ENCODE measurements around the gene KLHL2.
"Not testable (repeated sequence)": the region's sequence is repeated elsewhere in the genome, so short reads cannot be mapped to it uniquely, and the experiment has no call there.

The KLHL2 gene

GRCh38 chr4:165207431-165208220 lies at the start of gene KLHL2:
Gene KLHL2, plus strand, starts transcription at chr4:165207561. Its CDS starts 316 bp downstream, at chr4:165207877.
- no peak for FAIRE-seq

- FAIRE-seq: no peak
These were observed 48.6 kb upstream of the KLHL2 start for GRCh38 chr4:165158762-165159161.

GRCh38 chr4:165164257-165164656 lies 43.1 kb upstream of the KLHL2 start:
- no peak for FAIRE-seq

- not testable (repeated sequence) for FAIRE-seq
These were observed 40.5 kb upstream of the KLHL2 start for GRCh38 chr4:165166872-165167271.

GRCh38 chr4:165167650-165168049 lies 39.7 kb upstream of the KLHL2 start:
- FAIRE-seq: no peak

GRCh38 chr4:165170819-165171218 lies 36.5 kb upstream of the KLHL2 start:
- FAIRE-seq: no peak

GRCh38 chr4:165175470-165175869 lies 31.9 kb upstream of the KLHL2 start:
- not testable (repeated sequence) for FAIRE-seq

GRCh38 chr4:165175879-165176278 lies 31.5 kb upstream of the KLHL2 start:
- no peak for FAIRE-seq

GRCh38 chr4:165177725-165178666 lies 29.4 kb upstream of the KLHL2 start:
- no peak for FAIRE-seq

GRCh38 chr4:165184220-165184619 lies 23.1 kb upstream of the KLHL2 start:
- no peak for FAIRE-seq

GRCh38 chr4:165184998-165185397 lies 22.4 kb upstream of the KLHL2 start:
- FAIRE-seq: not testable (repeated sequence)

- no peak for FAIRE-seq
These were observed 21.9 kb upstream of the KLHL2 start for GRCh38 chr4:165185448-165185847.

- FAIRE-seq: no peak
These were observed 16.6 kb upstream of the KLHL2 start for GRCh38 chr4:165190591-165191347.

GRCh38 chr4:165191348-165191656 lies 16.1 kb upstream of the KLHL2 start:
- no peak for FAIRE-seq

GRCh38 chr4:165191814-165192499 lies 15.4 kb upstream of the KLHL2 start:
- FAIRE-seq: no peak

GRCh38 chr4:165192500-165192898 lies 14.9 kb upstream of the KLHL2 start:
- no peak for FAIRE-seq

- FAIRE-seq: no peak
These were observed 14.4 kb upstream of the KLHL2 start for GRCh38 chr4:165192956-165193355.

- no peak for FAIRE-seq
These were observed 13.0 kb upstream of the KLHL2 start for GRCh38 chr4:165194368-165194767.

- FAIRE-seq: no peak
These were observed 9.0 kb upstream of the KLHL2 start for GRCh38 chr4:165198329-165198728.

GRCh38 chr4:165199286-165199685 lies 8.1 kb upstream of the KLHL2 start:
- FAIRE-seq: no peak

GRCh38 chr4:165199722-165200121 lies 7.6 kb upstream of the KLHL2 start:
- FAIRE-seq: no peak

- no peak for FAIRE-seq
These were observed 5.6 kb upstream of the KLHL2 start for GRCh38 chr4:165201806-165202205.
